PC-3 (cell line): ENCODE measurements around the gene BPGM. TPM values are rescaled to one million over a fixed set of nuclear protein-coding genes. Genes with fewer than 3 reads are reported as not detected.

Experiments
- ATAC-seq: fragments of 200-7000 bp; cut with Tn5 transposase; 2 replicates; pipeline ENCODE4 v1.9.1; 2020; ENCODE audit warnings: mild to moderate bottlenecking, moderate library complexity
- BruUV-seq: library from RNA; stranded (reverse); fragments of 400-500 nt; replicated peaks from 2 replicates; lab custom pipeline; 2021; lab: Mats Ljungman, UMichigan
- CTCF ChIA-PET: fragments of 300-600 bp; sonication (Branson Sonifier 250); formaldehyde crosslinking; loops from one replicate; lab custom pipeline; 2022; ENCODE audit warnings: antibody characterized with exemption; lab: Charles Lee
- POLR2A ChIA-PET: fragments of 300-600 bp; sonication (Branson Sonifier 250); formaldehyde crosslinking; loops from one replicate; lab custom pipeline; 2022; ENCODE audit warnings: antibody characterized with exemption; ENCODE audit not compliant: unreplicated experiment; lab: Charles Lee
- DNase-seq: peaks from one replicate; pipeline ENCODE4 v3.0.0-alpha.2; 2015
- H2AFZ ChIP-seq: fragments of 300-600 bp; sonication (generic); 2 replicates; pipeline ENCODE4 v1.6.0; 2016; ENCODE audit warnings: antibody characterized with exemption, low read length
- H3F3A ChIP-seq: fragments of 300-600 bp; sonication (generic); one replicate; pipeline ENCODE4 v1.6.0; 2017; ENCODE audit warnings: antibody characterized with exemption, low read length, control low read depth, mild to moderate bottlenecking; ENCODE audit not compliant: unreplicated experiment
- H3K27ac ChIP-seq: fragments of 300-600 bp; sonication (generic); 2 replicates; pipeline ENCODE4 v1.5.1; 2016; ENCODE audit warnings: mild to moderate bottlenecking, low read length
- H3K27me3 ChIP-seq: fragments of 300-600 bp; sonication (generic); 2 replicates; pipeline ENCODE4 v1.6.1; 2016; ENCODE audit warnings: low read length, mixed read lengths
- H3K36me3 ChIP-seq: fragments of 300-600 bp; sonication (generic); 2 replicates; pipeline ENCODE4 v1.6.1; 2016; ENCODE audit warnings: low read depth, mixed run types, low read length, mixed read lengths
- H3K4me1 ChIP-seq: fragments of 300-600 bp; sonication (generic); 2 replicates; pipeline ENCODE4 v1.5.1; 2016; ENCODE audit warnings: low read length; ENCODE audit not compliant: insufficient read depth
- H3K4me2 ChIP-seq: fragments of 300-600 bp; sonication (generic); 2 replicates; pipeline ENCODE4 v1.6.0; 2016; ENCODE audit warnings: low read length
- H3K4me3 ChIP-seq: fragments of 300-600 bp; sonication (generic); 2 replicates; pipeline ENCODE4 v1.5.1; 2016; ENCODE audit warnings: mild to moderate bottlenecking, low read length, mixed read lengths
- H3K79me2 ChIP-seq: fragments of 300-600 bp; sonication (generic); 2 replicates; pipeline ENCODE4 v1.6.1; 2017; ENCODE audit warnings: low read length, mixed read lengths
- H3K9ac ChIP-seq: fragments of 300-600 bp; sonication (generic); 2 replicates; pipeline ENCODE4 v1.6.0; 2016; ENCODE audit warnings: mild to moderate bottlenecking, low read length
- H3K9me2 ChIP-seq: fragments of 300-600 bp; sonication (generic); replicated peaks from 2 replicates; pipeline ENCODE4 v1.6.1; 2016; ENCODE audit warnings: mixed run types, low read length, mixed read lengths
- H3K9me3 ChIP-seq: fragments of 300-600 bp; sonication (generic); 2 replicates; pipeline ENCODE4 v1.6.1; 2016; ENCODE audit warnings: low read length, mixed read lengths
- H4K20me1 ChIP-seq: fragments of 300-600 bp; sonication (generic); 2 replicates; pipeline ENCODE4 v1.6.1; 2016; ENCODE audit warnings: low read length, mixed read lengths
- EZH2 ChIP-seq: fragments of 300-600 bp; sonication (generic); IDR thresholded peaks from one replicate; pipeline ENCODE4 v1.6.1; 2017; ENCODE audit warnings: antibody characterized with exemption, mild to moderate bottlenecking, low read length; ENCODE audit not compliant: unreplicated experiment
- EZH2phosphoT487 ChIP-seq: fragments of 300-600 bp; sonication (generic); IDR thresholded peaks from 2 replicates; pipeline ENCODE4 v1.6.1; 2018; ENCODE audit warnings: mild to moderate bottlenecking, antibody characterized with exemption, low read length, borderline replicate concordance
- intact Hi-C: fragments of 100-400 bp; cut with micrococcal nuclease; formaldehyde crosslinking; loops from 2 replicates; pipeline ENCODE4 v1.9.0; 2023
- total RNA-seq: library from RNA; depleted of rRNA; stranded (reverse); fragments of >200 nt; gene quantifications from 2 replicates; pipeline ENCODE4 v1.2.3, GENCODE V29; 2014
- TF ChIP-seq, protein P1 (sequence below): fragments of 300-600 bp; sonication (generic); conservative IDR thresholded peaks from 2 replicates; pipeline ENCODE4 v1.5.1; 2017; ENCODE audit warnings: antibody characterized with exemption, low read depth, mild to moderate bottlenecking, low read length

The BPGM gene
- total RNA-seq, 1 experiment from 2014 or later, result 14.6 TPM

DNA sequence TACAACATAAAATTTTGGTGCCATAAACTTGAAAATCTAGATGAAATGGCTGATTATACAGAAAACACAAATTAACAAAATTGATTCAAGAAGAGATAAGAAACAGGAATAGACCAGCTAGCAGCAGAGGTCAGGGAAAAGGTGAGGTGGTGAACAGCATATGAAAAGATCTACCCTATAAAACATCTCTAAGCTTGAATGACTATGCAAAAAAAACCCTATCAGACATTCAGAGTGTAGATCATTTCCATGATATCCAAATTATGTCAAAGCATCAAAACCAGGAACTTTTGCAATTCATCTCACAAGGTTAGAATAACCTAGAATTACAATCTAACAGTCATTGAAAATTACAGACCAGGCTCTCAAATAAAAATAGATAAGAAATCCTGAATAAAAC is 14.6 kb upstream of the BPGM start:
- Histone ChIP-seq H3K9me2 (no peaks in the 10 kb centered on the region), H3K36me3 (no peaks in the 10 kb centered on the region), H4K20me1 (no peaks in the 10 kb centered on the region), H3K4me1 (no peaks in the 10 kb centered on the region), H3K4me2 (no peak overlapping the region), H3K79me2 (no peaks in the 10 kb centered on the region), H3F3A (no peaks in the 10 kb centered on the region), H3K27ac (no peak overlapping the region), H3K9me3 (no peaks in the 10 kb centered on the region), H3K9ac (no peak overlapping the region), H2AFZ (no peak overlapping the region), H3K4me3 (no peak overlapping the region), H3K27me3 (no peaks in the 10 kb centered on the region)
- ChIA-PET POLR2A (interaction anchor here (0.7 to 1.0 kb wide), 2 partner anchors 14 to 1028 kb away, joined by 3 to 4 read pairs; no protein-coding TSS in a partner anchor), CTCF (interaction anchor here (1.3 kb wide), 1 partner anchor 18 kb away, joined by 3 read pairs; no protein-coding TSS in a partner anchor)
- no peak for ATAC-seq
- no TSS peak for BruUV-seq
- DNase-seq, result no peak
- intact Hi-C loops, result loop anchor here (2.0 to 5.0 kb wide), 2 partner anchors 55 to 313 kb away; no protein-coding TSS in a partner anchor
- TF ChIP-seq, protein P1, sequence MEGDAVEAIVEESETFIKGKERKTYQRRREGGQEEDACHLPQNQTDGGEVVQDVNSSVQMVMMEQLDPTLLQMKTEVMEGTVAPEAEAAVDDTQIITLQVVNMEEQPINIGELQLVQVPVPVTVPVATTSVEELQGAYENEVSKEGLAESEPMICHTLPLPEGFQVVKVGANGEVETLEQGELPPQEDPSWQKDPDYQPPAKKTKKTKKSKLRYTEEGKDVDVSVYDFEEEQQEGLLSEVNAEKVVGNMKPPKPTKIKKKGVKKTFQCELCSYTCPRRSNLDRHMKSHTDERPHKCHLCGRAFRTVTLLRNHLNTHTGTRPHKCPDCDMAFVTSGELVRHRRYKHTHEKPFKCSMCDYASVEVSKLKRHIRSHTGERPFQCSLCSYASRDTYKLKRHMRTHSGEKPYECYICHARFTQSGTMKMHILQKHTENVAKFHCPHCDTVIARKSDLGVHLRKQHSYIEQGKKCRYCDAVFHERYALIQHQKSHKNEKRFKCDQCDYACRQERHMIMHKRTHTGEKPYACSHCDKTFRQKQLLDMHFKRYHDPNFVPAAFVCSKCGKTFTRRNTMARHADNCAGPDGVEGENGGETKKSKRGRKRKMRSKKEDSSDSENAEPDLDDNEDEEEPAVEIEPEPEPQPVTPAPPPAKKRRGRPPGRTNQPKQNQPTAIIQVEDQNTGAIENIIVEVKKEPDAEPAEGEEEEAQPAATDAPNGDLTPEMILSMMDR, result no peak
- TF ChIP-seq EZH2phosphoT487 (no peak), EZH2 (no peak)

DNA sequence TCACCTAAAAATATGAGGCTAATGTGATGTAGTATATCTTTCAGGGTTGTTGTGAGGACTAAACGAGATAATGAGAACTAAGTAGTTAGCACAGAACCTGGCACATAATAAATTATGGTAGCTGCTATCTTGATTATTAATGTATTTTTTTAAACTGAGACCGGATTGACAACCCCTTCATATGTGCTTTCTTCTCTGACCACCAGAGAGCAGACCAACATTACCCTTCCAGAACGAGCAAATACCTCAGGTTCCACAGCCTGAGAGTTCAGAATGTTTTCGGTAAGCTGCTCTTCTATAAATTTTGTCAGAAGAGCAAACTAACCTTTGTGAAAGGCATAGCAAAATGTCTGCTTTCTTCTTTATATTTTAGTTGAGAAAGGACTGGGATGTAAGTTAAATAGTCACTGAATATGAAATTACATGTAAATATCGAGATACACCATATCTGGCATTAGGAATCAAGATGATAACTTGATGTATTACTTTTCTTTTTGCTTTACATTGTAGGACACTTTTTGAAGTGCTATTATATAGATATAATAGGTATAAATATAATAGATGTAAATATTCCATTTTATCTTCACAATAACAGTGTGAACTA is 13.6 kb upstream of the BPGM start:
- ChIA-PET POLR2A (no interaction called here), CTCF (interaction anchor here (0.7 to 1.3 kb wide), 8 partner anchors 15 to 201 kb away, joined by 3 to 6 read pairs (median 3); no protein-coding TSS in a partner anchor)
- Histone ChIP-seq H3K4me2 (no peak overlapping the region), H3K27me3 (no peaks in the 10 kb centered on the region), H3K9me3 (no peaks in the 10 kb centered on the region), H4K20me1 (no peaks in the 10 kb centered on the region), H3K4me3 (no peak overlapping the region), H3K4me1 (no peaks in the 10 kb centered on the region), H3K27ac (no peak overlapping the region), H3K9me2 (no peaks in the 10 kb centered on the region), H2AFZ (no peak overlapping the region), H3K36me3 (no peaks in the 10 kb centered on the region), H3K9ac (no peak overlapping the region), H3K79me2 (no peaks in the 10 kb centered on the region), H3F3A (no peaks in the 10 kb centered on the region)
- TF ChIP-seq, protein P1, result peak; percentile 84
- TF ChIP-seq EZH2 (no peak), EZH2phosphoT487 (no peak)
- intact Hi-C loops, result loop anchor here (1.0 to 5.0 kb wide), 4 partner anchors 54 to 321 kb away; no protein-coding TSS in a partner anchor
- peak; percentile 64 for DNase-seq
- peak; percentile 69 for ATAC-seq
- BruUV-seq, result no TSS peak

DNA sequence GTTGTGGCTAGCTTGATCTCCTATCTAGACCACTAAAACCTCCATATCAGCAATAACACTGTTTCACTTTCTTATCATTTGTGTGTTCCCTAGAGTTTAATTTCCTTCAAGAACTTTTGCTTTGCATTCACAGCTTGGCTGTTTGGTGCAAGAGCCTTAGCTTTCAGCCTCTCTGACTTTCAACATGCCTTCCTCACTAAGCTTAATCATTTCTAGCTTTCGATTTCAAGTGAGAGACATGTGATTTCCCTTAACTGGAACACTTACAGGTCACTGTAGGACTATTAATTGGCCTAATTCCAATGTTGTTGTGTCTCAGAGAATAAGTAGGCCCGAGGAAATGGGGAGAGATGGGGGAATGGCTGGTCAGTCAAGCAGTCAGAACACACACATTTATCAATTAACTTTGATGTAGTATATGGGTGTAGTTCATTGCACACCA is 10.6 kb upstream of the BPGM start:
- POLR2A ChIA-PET, result interaction anchor here (0.6 kb wide), 1 partner anchor 284 kb away, joined by 3 read pairs; no protein-coding TSS in a partner anchor
- CTCF ChIA-PET, result interaction anchor here (1.2 kb wide), 1 partner anchor 10 kb away, joined by 3 read pairs; no protein-coding TSS in a partner anchor

More for the DNA sequence above, 10.6 kb upstream of the BPGM start:
- Histone ChIP-seq H3K9me3 (no peaks in the 10 kb centered on the region), H3K27me3 (no peaks in the 10 kb centered on the region), H4K20me1 (no peaks in the 10 kb centered on the region), H3F3A (no peaks in the 10 kb centered on the region), H3K4me1 (no peaks in the 10 kb centered on the region), H3K9ac (no peak overlapping the region), H3K36me3 (no peaks in the 10 kb centered on the region), H3K4me2 (no peak overlapping the region), H3K27ac (no peak overlapping the region), H3K4me3 (no peak overlapping the region), H3K79me2 (no peaks in the 10 kb centered on the region), H3K9me2 (no peaks in the 10 kb centered on the region), H2AFZ (no peak overlapping the region)
- TF ChIP-seq, protein P1, result no peak
- no peak for DNase-seq
- BruUV-seq, result no TSS peak
- no peak for ATAC-seq
- intact Hi-C loops, result no loop called here
